KMS-11 (cell line): Measurements from ENCODE around the gene CNDP1.

Experiments
- H2AFZ ChIP-seq: fragments of 200-600 bp; sonication (generic); 2 replicates; pipeline ENCODE4 v1.6.1; 2016; ENCODE audit warnings: antibody characterized with exemption, mixed run types, low read depth
- H3K27ac ChIP-seq: fragments of 200-600 bp; sonication (generic); 2 replicates; pipeline ENCODE4 v1.6.1; 2016; ENCODE audit warnings: mild to moderate bottlenecking, mixed run types
- H3K27me3 ChIP-seq: fragments of 200-600 bp; sonication (generic); 2 replicates; pipeline ENCODE4 v1.6.1; 2017; ENCODE audit warnings: mild to moderate bottlenecking, low read depth, mixed run types, moderate library complexity; ENCODE audit not compliant: insufficient read depth
- H3K36me3 ChIP-seq: fragments of 200-600 bp; sonication (generic); 2 replicates; pipeline ENCODE4 v1.6.1; 2017; ENCODE audit warnings: mild to moderate bottlenecking, mixed run types; ENCODE audit not compliant: insufficient read depth
- H3K4me1 ChIP-seq: fragments of 200-600 bp; sonication (generic); 2 replicates; pipeline ENCODE4 v1.6.1; 2016; ENCODE audit warnings: mild to moderate bottlenecking, low read depth, mixed run types; ENCODE audit not compliant: poor library complexity, severe bottlenecking
- H3K4me2 ChIP-seq: fragments of 200-600 bp; sonication (generic); 2 replicates; pipeline ENCODE4 v1.7.0; 2016; ENCODE audit warnings: mild to moderate bottlenecking, mixed run types
- H3K4me3 ChIP-seq: fragments of 200-600 bp; sonication (generic); IDR thresholded peaks from 2 replicates; pipeline ENCODE4 v1.6.1; 2017; ENCODE audit warnings: low read depth, low read length, mixed read lengths; ENCODE audit not compliant: insufficient read depth
- H3K79me2 ChIP-seq: fragments of 200-600 bp; sonication (generic); 2 replicates; pipeline ENCODE4 v1.6.1; 2016; ENCODE audit warnings: low read depth, mixed run types; ENCODE audit not compliant: insufficient read depth
- H3K9ac ChIP-seq: fragments of 200-600 bp; sonication (generic); 2 replicates; pipeline ENCODE4 v1.6.1; 2016; ENCODE audit warnings: mild to moderate bottlenecking, mixed run types
- H4K20me1 ChIP-seq: fragments of 200-600 bp; sonication (generic); 2 replicates; pipeline ENCODE4 v1.6.1; 2016; ENCODE audit warnings: mild to moderate bottlenecking, mixed run types; ENCODE audit not compliant: insufficient read depth
- TF ChIP-seq, protein P1 (sequence below): fragments of 200-600 bp; sonication (generic); conservative IDR thresholded peaks from 2 replicates; pipeline ENCODE4 v1.6.1; 2017; ENCODE audit warnings: low read depth, mild to moderate bottlenecking, antibody characterized with exemption, low read length, moderate library complexity, mixed read lengths

CNDP1 gene, protein sequence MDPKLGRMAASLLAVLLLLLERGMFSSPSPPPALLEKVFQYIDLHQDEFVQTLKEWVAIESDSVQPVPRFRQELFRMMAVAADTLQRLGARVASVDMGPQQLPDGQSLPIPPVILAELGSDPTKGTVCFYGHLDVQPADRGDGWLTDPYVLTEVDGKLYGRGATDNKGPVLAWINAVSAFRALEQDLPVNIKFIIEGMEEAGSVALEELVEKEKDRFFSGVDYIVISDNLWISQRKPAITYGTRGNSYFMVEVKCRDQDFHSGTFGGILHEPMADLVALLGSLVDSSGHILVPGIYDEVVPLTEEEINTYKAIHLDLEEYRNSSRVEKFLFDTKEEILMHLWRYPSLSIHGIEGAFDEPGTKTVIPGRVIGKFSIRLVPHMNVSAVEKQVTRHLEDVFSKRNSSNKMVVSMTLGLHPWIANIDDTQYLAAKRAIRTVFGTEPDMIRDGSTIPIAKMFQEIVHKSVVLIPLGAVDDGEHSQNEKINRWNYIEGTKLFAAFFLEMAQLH

DNA sequence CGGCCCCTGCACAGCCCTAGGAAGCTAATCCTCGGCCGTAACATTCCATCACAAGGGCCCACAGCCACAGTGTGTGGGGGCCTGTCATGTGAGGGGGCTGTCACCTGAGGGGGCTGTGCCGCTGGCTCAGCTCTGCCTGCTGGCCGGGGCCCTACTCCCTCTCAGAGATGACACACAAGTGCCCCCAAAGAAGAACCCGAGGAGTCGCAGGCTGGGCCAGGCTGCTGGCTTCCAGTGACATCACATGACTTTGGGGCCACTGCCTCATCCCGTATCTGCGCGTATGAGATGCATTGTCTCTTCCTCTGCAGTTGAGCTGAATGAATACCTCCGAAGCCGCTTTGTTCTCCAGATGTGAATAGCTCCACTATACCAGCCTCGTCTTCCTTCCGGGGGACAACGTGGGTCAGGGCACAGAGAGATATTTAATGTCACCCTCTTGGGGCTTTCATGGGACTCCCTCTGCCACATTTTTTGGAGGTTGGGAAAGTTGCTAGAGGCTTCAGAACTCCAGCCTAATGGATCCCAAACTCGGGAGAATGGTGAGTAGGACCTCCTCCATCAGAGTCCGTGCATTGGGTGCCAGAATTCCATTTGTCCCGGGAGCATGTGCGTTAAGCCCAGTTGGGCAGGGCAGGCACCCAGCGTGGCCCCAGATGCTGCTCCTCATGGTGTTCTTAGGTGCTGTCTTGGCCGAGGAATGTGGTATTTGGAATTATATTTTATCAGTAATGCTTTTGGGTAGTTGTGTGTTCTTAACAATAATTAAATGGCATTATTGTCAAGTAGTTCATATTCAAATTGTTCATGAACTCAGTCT, at the start of gene CNDP1:
TSS of gene CNDP1 (plus strand) at position 351 of the 820 bp plus-strand sequence. CDS start at position 519, 168 bp downstream.
- peak within 1 kb of the TSS; percentile 25; the same call in 1 of the 2 replicates for H2AFZ ChIP-seq
- H3K4me2 ChIP-seq: peak within 1 kb of the TSS; percentile 59

DNA sequence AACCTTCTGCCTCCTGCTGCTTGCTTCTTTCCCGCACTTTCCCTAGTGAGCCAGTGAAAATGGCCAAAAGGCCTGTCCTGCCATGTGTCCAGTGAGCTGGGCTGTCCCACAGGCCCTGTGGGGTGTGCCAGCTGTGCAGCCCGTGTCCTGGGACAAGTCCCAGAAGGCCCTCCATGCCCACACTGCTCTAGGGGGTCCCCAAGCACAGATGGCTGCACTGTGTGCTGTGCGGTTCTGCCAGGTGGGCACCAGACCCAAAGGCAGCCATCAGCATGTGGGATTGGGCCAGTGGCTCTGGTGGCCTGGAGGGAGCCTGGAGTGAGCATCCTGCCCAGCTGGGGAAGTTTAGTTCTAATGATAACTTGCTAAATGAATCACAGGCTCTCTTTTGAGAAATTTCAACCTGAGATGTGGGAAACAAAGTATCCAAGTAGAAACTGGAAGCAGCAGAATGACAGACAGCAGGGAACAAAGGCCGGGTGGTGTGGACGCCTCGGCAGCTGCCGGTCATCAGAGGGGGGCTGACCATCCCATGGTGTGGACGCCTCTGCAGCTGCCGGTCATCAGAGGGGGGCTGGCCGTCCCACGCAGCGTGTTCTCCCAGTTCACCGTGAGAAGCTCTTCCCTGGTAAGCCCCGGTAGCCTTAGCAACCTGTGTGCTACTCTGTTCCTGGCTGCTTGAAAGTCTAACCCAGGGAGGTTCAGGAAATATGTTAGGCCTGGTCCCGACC, 48.0 kb upstream of the CNDP1 start:
- H3K9ac ChIP-seq: no peak overlapping the region
- TF ChIP-seq, protein P1, sequence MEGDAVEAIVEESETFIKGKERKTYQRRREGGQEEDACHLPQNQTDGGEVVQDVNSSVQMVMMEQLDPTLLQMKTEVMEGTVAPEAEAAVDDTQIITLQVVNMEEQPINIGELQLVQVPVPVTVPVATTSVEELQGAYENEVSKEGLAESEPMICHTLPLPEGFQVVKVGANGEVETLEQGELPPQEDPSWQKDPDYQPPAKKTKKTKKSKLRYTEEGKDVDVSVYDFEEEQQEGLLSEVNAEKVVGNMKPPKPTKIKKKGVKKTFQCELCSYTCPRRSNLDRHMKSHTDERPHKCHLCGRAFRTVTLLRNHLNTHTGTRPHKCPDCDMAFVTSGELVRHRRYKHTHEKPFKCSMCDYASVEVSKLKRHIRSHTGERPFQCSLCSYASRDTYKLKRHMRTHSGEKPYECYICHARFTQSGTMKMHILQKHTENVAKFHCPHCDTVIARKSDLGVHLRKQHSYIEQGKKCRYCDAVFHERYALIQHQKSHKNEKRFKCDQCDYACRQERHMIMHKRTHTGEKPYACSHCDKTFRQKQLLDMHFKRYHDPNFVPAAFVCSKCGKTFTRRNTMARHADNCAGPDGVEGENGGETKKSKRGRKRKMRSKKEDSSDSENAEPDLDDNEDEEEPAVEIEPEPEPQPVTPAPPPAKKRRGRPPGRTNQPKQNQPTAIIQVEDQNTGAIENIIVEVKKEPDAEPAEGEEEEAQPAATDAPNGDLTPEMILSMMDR: no peak
- H2AFZ ChIP-seq: peak overlapping the region; percentile 32; the same call in 1 of the 2 replicates
- H3K27me3 ChIP-seq: no peaks in the 10 kb centered on the region
- no peak overlapping the region for H3K4me2 ChIP-seq
- H3K36me3 ChIP-seq: no peaks in the 10 kb centered on the region
- peaks cover 17% of the 10 kb centered on the region for H3K4me1 ChIP-seq
- no peaks in the 10 kb centered on the region for H3K79me2 ChIP-seq
- no peak overlapping the region for H3K4me3 ChIP-seq
- H4K20me1 ChIP-seq: no peaks in the 10 kb centered on the region
- H3K27ac ChIP-seq: no peak overlapping the region

More for the DNA sequence above, at the start of gene CNDP1:
- peaks cover 99% of the 10 kb centered on the region for H3K4me1 ChIP-seq
- peak within 1 kb of the TSS; percentile 83 for H3K27ac ChIP-seq
- no peaks in the 10 kb centered on the region for H3K27me3 ChIP-seq
- TF ChIP-seq, protein P1: no peak
- no peaks in the 10 kb centered on the region for H4K20me1 ChIP-seq
- no peak within 1 kb of the TSS for H3K4me3 ChIP-seq
- no peaks in the 10 kb centered on the region for H3K79me2 ChIP-seq
- H3K9ac ChIP-seq: peak within 1 kb of the TSS; percentile 44
- no peaks in the 10 kb centered on the region for H3K36me3 ChIP-seq

DNA sequence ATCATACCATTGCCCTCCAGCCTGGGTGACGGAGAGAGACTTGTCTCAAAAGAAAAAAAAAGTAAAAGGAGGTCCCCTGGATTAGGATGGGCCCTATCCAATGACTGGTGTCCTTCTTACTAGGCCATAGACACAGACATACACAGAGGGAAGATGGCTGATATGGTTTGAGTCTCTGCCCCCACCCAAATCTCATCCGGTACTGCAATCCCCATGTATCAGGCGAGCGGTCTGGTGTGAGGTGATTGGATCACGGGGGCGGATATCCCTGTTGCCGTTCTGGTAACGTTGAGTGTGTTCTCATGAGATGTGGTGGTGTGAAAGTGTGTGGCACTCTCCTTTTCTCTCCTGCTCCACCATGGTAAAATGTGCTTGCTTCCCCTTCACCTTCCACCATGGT, 45.9 kb upstream of the CNDP1 start:
- no peak overlapping the region for H2AFZ ChIP-seq
- no peaks in the 10 kb centered on the region for H4K20me1 ChIP-seq
- H3K9ac ChIP-seq: no peak overlapping the region
- no peak overlapping the region for H3K27ac ChIP-seq
- TF ChIP-seq, protein P1: no peak
- H3K36me3 ChIP-seq: no peaks in the 10 kb centered on the region
- no peak overlapping the region for H3K4me3 ChIP-seq
- peaks cover 17% of the 10 kb centered on the region for H3K4me1 ChIP-seq
- no peak overlapping the region for H3K4me2 ChIP-seq
- H3K79me2 ChIP-seq: no peaks in the 10 kb centered on the region
- no peaks in the 10 kb centered on the region for H3K27me3 ChIP-seq

- no peak overlapping the region for H3K27ac ChIP-seq
- TF ChIP-seq, protein P1: no peak
- no peaks in the 10 kb centered on the region for H4K20me1 ChIP-seq
- no peak overlapping the region for H3K9ac ChIP-seq
- H3K4me2 ChIP-seq: no peak overlapping the region
- no peak overlapping the region for H3K4me3 ChIP-seq
- H3K4me1 ChIP-seq: peaks cover 19% of the 10 kb centered on the region
- H3K36me3 ChIP-seq: no peaks in the 10 kb centered on the region
- no peak overlapping the region for H2AFZ ChIP-seq
- H3K27me3 ChIP-seq: no peaks in the 10 kb centered on the region
- H3K79me2 ChIP-seq: no peaks in the 10 kb centered on the region
These were observed 45.4 kb upstream of the CNDP1 start for GRCh38 chr18:74488864-74489263.
